OCI-LY3 (cell line): Measurements from ENCODE around the gene MAPT.

Source experiments
- H2AFZ ChIP-seq: fragments of 200-600, 300-600 bp; shearing (Covaris generic); 2 replicates; pipeline ENCODE4 v1.6.0; 2014; ENCODE audit warnings: antibody characterized with exemption, low read depth, low read length
- H3K27ac ChIP-seq: fragments of 200-600, 300-600 bp; sonication (generic); 2 replicates; pipeline ENCODE4 v1.5.1; 2014; ENCODE audit warnings: mild to moderate bottlenecking, low read length, moderate library complexity, mixed read lengths
- H3K27me3 ChIP-seq: fragments of 200-600, 300-600 bp; sonication (generic); 2 replicates; pipeline ENCODE4 v1.6.1; 2014; ENCODE audit warnings: low read depth, low read length, mixed read lengths
- H3K36me3 ChIP-seq: fragments of 200-600, 300-600 bp; sonication (generic); replicated peaks from 2 replicates; pipeline ENCODE3; 2014; ENCODE audit warnings: low read depth, low read length, mixed read lengths
- H3K4me1 ChIP-seq: fragments of 300-600, 200-600 bp; sonication (generic); 2 replicates; pipeline ENCODE4 v1.6.1; 2014; ENCODE audit warnings: low read length, mixed read lengths
- H3K4me2 ChIP-seq: fragments of 200-600, 300-600 bp; sonication (generic); 2 replicates; pipeline ENCODE4 v1.6.1; 2014; ENCODE audit warnings: low read length, mixed read lengths
- H3K4me3 ChIP-seq: fragments of 300-600, 200-600 bp; sonication (generic); 2 replicates; pipeline ENCODE4 v1.5.1; 2014; ENCODE audit warnings: antibody characterized with exemption, mild to moderate bottlenecking, low read length, moderate library complexity
- H3K79me2 ChIP-seq: fragments of 300-600, 200-600 bp; shearing (Covaris generic); 2 replicates; pipeline ENCODE4 v1.6.1; 2014; ENCODE audit warnings: mild to moderate bottlenecking, low read length, mixed read lengths
- H3K9ac ChIP-seq: fragments of 300-600, 200-600 bp; shearing (Covaris generic); 2 replicates; pipeline ENCODE4 v1.6.0; 2014; ENCODE audit warnings: mild to moderate bottlenecking, low read length, moderate library complexity
- H3K9me3 ChIP-seq: fragments of 200-600, 300-600 bp; shearing (Covaris generic); 2 replicates; pipeline ENCODE4 v1.6.1; 2014; ENCODE audit warnings: low read length, mixed read lengths; ENCODE audit not compliant: insufficient read depth
- H4K20me1 ChIP-seq: fragments of 200-600, 300-600 bp; sonication (generic); 2 replicates; pipeline ENCODE4 v1.6.1; 2016; ENCODE audit warnings: low read length, mixed read lengths; ENCODE audit not compliant: insufficient read depth
- CTCF ChIP-seq: fragments of 200-600, 300-600 bp; sonication (generic); IDR thresholded peaks from 2 replicates; pipeline ENCODE4 v1.5.1; 2014; ENCODE audit warnings: antibody characterized with exemption, low read length, low read depth
- EZH2phosphoT487 ChIP-seq: fragments of 200-600 bp; shearing (Covaris generic); IDR thresholded peaks from 2 replicates; pipeline ENCODE4 v1.6.1; 2018; ENCODE audit warnings: antibody characterized with exemption, mixed run types, low read depth

Gene MAPT

DNA sequence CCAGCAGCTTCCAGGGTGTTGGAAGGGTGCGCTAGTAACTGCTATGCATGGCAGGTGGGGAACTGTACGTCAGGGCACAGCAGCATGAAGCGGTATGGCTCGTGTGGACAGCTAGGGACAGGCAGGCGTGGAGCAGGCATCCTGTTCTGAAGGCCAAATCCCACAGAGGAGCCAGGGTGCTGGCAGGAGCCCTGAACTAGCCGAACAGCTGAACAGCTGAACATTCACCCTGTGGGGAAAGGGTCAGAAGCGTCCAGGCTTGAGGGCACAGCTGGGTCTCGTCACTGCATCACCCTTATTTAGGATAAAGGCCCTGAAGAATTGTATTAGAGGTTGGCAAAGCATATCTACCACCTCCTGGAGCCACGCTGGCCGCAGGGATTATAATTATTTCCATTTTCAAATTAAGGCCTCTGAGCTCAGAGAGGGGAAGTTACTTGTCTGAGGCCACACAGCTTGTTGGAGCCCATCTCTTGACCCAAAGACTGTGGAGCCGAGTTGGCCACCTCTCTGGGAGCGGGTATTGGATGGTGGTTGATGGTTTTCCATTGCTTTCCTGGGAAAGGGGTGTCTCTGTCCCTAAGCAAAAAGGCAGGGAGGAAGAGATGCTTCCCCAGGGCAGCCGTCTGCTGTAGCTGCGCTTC, 101.4 kb downstream of the MAPT start:
- TF ChIP-seq EZH2phosphoT487: no peak
- TF ChIP-seq CTCF: no peak
- Histone ChIP-seq H2AFZ (no peak overlapping the region), H3K27ac (no peak overlapping the region), H3K9ac (no peak overlapping the region), H3K4me2 (no peak overlapping the region), H3K79me2 (no peaks in the 10 kb centered on the region), H3K4me3 (no peak overlapping the region), H3K9me3 (no peaks in the 10 kb centered on the region), H3K4me1 (no peaks in the 10 kb centered on the region), H3K36me3 (no peaks in the 10 kb centered on the region), H4K20me1 (no peaks in the 10 kb centered on the region), H3K27me3 (no peaks in the 10 kb centered on the region)

DNA sequence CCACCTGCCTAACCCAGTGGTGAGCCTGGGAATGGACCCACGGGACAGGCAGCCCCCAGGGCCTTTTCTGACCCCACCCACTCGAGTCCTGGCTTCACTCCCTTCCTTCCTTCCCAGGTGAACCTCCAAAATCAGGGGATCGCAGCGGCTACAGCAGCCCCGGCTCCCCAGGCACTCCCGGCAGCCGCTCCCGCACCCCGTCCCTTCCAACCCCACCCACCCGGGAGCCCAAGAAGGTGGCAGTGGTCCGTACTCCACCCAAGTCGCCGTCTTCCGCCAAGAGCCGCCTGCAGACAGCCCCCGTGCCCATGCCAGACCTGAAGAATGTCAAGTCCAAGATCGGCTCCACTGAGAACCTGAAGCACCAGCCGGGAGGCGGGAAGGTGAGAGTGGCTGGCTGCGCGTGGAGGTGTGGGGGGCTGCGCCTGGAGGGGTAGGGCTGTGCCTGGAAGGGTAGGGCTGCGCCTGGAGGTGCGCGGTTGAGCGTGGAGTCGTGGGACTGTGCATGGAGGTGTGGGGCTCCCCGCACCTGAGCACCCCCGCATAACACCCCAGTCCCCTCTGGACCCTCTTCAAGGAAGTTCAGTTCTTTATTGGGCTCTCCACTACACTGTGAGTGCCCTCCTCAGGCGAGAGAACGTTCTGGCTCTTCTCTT, 102.1 kb downstream of the MAPT start:
- Histone ChIP-seq H3K9me3 (no peaks in the 10 kb centered on the region), H3K9ac (no peak overlapping the region), H3K4me2 (no peak overlapping the region), H2AFZ (no peak overlapping the region), H3K79me2 (no peaks in the 10 kb centered on the region), H4K20me1 (no peaks in the 10 kb centered on the region), H3K36me3 (no peaks in the 10 kb centered on the region), H3K27ac (no peak overlapping the region), H3K4me1 (no peaks in the 10 kb centered on the region), H3K4me3 (no peak overlapping the region), H3K27me3 (no peaks in the 10 kb centered on the region)
- TF ChIP-seq CTCF (no peak), EZH2phosphoT487 (no peak)

DNA sequence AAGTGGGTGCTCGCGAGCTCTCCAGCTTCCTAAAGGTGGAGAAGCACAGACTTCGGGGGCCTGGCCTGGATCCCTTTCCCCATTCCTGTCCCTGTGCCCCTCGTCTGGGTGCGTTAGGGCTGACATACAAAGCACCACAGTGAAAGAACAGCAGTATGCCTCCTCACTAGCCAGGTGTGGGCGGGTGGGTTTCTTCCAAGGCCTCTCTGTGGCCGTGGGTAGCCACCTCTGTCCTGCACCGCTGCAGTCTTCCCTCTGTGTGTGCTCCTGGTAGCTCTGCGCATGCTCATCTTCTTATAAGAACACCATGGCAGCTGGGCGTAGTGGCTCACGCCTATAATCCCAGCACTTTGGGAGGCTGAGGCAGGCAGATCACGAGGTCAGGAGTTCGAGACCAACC, 102.8 kb downstream of the MAPT start:
- Histone ChIP-seq H3K36me3 (no peaks in the 10 kb centered on the region), H3K27me3 (no peaks in the 10 kb centered on the region), H3K4me1 (no peaks in the 10 kb centered on the region), H3K4me3 (no peak overlapping the region), H3K27ac (no peak overlapping the region), H2AFZ (no peak overlapping the region), H3K4me2 (no peak overlapping the region), H3K9me3 (no peaks in the 10 kb centered on the region), H3K9ac (no peak overlapping the region), H3K79me2 (no peaks in the 10 kb centered on the region), H4K20me1 (no peaks in the 10 kb centered on the region)
- TF ChIP-seq EZH2phosphoT487: no peak
- no peak for TF ChIP-seq CTCF

- H3K9me3 ChIP-seq: no peaks in the 10 kb centered on the region
- H3K36me3 ChIP-seq: no peaks in the 10 kb centered on the region
- H3K27me3 ChIP-seq: no peaks in the 10 kb centered on the region
- TF ChIP-seq CTCF (no peak), EZH2phosphoT487 (no peak)
- H3K4me1 ChIP-seq: no peaks in the 10 kb centered on the region
- no peaks in the 10 kb centered on the region for H3K79me2 ChIP-seq
- H2AFZ ChIP-seq: no peak overlapping the region
- H4K20me1 ChIP-seq: no peaks in the 10 kb centered on the region
- no peak overlapping the region for H3K4me3 ChIP-seq
- no peak overlapping the region for H3K27ac ChIP-seq
- no peak overlapping the region for H3K4me2 ChIP-seq
- H3K9ac ChIP-seq: no peak overlapping the region
Measured at GRCh38 chr17:45997624-45998023, 103.3 kb downstream of the MAPT start.
